Airway epithelial cell (primary cell): ENCODE measurements around the gene LRRC73. TPM values are rescaled to one million over a fixed set of nuclear protein-coding genes. Genes with fewer than 3 reads are reported as not detected.

Source experiments
- total RNA-seq: library from RNA; depleted of rRNA; stranded (reverse); fragments of >200 nt; gene quantifications from 2 replicates; pipeline ENCODE4 v1.2.3, GENCODE V29; 2015

LRRC73 gene
- 0.05 and 0.21 TPM in 2 replicates for total RNA-seq

DNA sequence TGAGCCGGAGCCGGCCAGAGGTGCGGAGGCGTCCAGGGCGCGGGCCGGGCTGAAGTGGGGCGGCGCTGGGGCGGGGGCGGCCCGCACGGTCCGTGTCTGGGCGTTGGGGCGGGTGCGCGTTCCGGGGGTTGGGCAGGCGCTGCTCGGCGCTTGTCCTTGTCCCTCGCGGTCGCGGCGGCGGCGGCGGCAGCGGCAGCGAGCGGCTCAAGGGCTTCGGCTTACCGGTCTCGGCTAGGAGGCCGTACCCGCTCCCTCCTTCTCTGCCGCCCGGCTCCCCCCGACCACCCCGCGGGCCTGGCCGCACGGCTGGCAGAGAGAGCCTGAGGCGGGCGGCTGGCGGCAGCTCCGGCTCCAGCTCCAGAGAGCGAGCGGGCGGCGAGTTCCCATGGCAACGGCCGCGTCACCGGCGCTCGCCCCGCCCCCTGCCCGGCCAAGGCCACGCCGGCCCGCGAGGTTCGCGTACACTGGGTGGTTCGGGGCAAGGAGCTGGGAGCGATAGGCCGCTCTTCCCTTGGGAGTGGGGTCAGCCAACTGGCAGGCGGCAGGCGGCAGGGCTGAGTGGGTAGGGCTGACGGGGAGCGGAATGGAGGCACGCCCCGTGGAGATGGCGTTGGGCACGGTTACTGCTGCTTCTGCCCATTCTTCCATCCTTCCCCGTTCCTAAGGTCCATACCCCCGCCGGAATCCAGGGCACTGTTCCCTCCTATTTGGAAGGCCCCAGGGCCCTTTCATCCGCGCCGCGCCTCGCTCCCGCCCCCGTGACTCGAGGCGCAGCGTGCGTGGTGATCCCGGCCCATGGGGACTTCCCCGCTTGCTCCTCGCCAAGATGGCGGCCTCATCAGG, at the start of gene LRRC73:
TSS of gene LRRC73 (minus strand) at position 363 of the 843 bp plus-strand sequence. CDS start 561 bp downstream, outside the sequence.

DNA sequence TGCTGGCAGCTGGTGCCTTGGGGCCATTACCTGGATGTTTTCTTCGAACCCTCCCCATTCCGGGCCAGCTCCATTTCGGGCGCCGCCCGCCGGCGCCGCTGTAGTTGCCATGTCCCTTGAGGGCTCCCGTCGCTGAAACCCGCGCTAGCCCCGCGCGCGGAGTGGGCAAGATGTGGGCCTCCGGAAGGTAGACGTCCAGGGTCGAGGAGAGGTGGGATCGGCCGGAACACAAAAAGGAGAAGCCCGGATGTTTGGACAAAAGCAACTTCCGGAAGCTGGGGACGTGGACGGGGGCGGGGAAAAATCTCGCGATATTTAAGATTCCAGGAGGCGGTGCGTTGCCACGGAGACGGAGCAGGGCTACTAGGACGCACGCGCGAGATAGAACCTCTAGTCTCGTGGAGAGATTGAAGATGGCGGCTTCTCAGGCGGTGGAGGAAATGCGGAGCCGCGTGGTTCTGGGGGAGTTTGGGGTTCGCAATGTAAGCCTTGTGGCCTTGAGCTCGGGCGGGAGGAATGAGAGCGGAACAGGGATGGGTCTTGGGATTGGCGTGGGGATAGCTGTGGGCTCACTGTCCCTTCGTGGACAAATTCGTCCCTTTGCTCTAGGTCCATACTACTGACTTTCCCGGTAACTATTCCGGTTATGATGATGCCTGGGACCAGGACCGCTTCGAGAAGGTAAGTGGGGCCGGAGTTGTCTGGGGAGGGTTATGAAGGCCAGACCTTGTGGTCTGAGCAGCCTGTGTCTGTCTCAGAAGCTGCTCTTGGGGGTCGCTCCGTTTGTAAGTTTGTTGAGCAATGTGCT, 6.8 kb upstream of the LRRC73 start, which contains the start of the genes POLR1C and YIPF3:
TSS of gene POLR1C (plus strand) at position 393 of the 808 bp plus-strand sequence. CDS start at position 414, 21 bp downstream.
TSS of gene YIPF3 (minus strand) at position 230 of the 808 bp plus-strand sequence. CDS start at position 111, 119 bp downstream.

GRCh38 chr6:43477235-43478007, 32.7 kb downstream of the LRRC73 start, which contains the start of gene TJAP1:
Gene TJAP1 (plus strand): TSS chr6:43477570. CDS start chr6:43499002, 21,432 bp downstream.

Other genes with a start within 250 kb of the LRRC73 start
- gene SLC22A7, start 212.1 kb downstream of the LRRC73 start, total RNA-seq, result not detected in 2 replicates
- gene CRIP3, start 201.5 kb downstream of the LRRC73 start, total RNA-seq, result not detected in 2 replicates
- gene ZNF318, start 140.7 kb downstream of the LRRC73 start, total RNA-seq, result 4.4 and 6.1 TPM in 2 replicates
- 17.0 and 17.3 TPM in 2 replicates for gene ABCC10, start 82.8 kb downstream of the LRRC73 start, total RNA-seq
- gene DLK2, start 54.8 kb downstream of the LRRC73 start, total RNA-seq, result 11.9 and 21.3 TPM in 2 replicates
- 13.2 and 15.1 TPM in 2 replicates for gene TJAP1, start 32.8 kb downstream of the LRRC73 start, total RNA-seq
- 75.1 and 91.6 TPM in 2 replicates for gene YIPF3, start 6.6 kb upstream of the LRRC73 start, total RNA-seq
- gene POLR1C, start 6.7 kb upstream of the LRRC73 start, total RNA-seq, result 34.1 and 38.8 TPM in 2 replicates
- 24.2 and 28.2 TPM in 2 replicates for gene XPO5, start 65.7 kb upstream of the LRRC73 start, total RNA-seq
- gene POLH, start 65.8 kb upstream of the LRRC73 start, total RNA-seq, result 14.4 and 22.1 TPM in 2 replicates
- gene GTPBP2, start 118.9 kb upstream of the LRRC73 start, total RNA-seq, result 22.1 and 28.0 TPM in 2 replicates
- 16.3 and 31.5 TPM in 2 replicates for gene MAD2L1BP, start 125.5 kb upstream of the LRRC73 start, total RNA-seq
- 0.14 and 0.23 TPM in 2 replicates for gene RSPH9, start 134.7 kb upstream of the LRRC73 start, total RNA-seq
- gene MRPS18A, start 177.4 kb upstream of the LRRC73 start, total RNA-seq, result 68.5 and 69.6 TPM in 2 replicates